Calu3 (cell line): Measurements from ENCODE around the gene MAD1L1. TPM values are rescaled to one million over a fixed set of nuclear protein-coding genes. Genes with fewer than 3 reads are reported as not detected.

ENCODE experiments used
- BruUV-seq: library from RNA; stranded (reverse); fragments of 400-500 nt; replicated peaks from 2 replicates; lab custom pipeline; 2021; lab: Mats Ljungman, UMichigan
- CTCF ChIA-PET: fragments of 300-600 bp; sonication (Branson Sonifier 250); formaldehyde crosslinking; loops from one replicate; lab custom pipeline; 2022; ENCODE audit warnings: antibody characterized with exemption; lab: Charles Lee
- DNase-seq: peaks from one replicate; pipeline ENCODE4 v3.0.0; 2022
- H3K27ac Mint-ChIP-seq: one replicate; pipeline ENCODE4 v1.8.0; 2022; ENCODE audit warnings: mixed read lengths; ENCODE audit not compliant: unreplicated experiment
- H3K27me3 Mint-ChIP-seq: one replicate; pipeline ENCODE4 v1.8.0; 2022; ENCODE audit warnings: mixed read lengths; ENCODE audit not compliant: unreplicated experiment
- H3K36me3 Mint-ChIP-seq: one replicate; pipeline ENCODE4 v1.8.0; 2022; ENCODE audit warnings: mild to moderate bottlenecking, moderate library complexity, mixed read lengths; ENCODE audit not compliant: insufficient read depth, unreplicated experiment
- H3K4me1 Mint-ChIP-seq: one replicate; pipeline ENCODE4 v1.8.0; 2022; ENCODE audit warnings: mild to moderate bottlenecking, low read depth, mixed read lengths; ENCODE audit not compliant: unreplicated experiment
- H3K4me3 Mint-ChIP-seq: one replicate; pipeline ENCODE4 v1.8.0; 2022; ENCODE audit warnings: mild to moderate bottlenecking, low read depth, moderate library complexity, mixed read lengths; ENCODE audit not compliant: unreplicated experiment
- H3K9me3 Mint-ChIP-seq: one replicate; pipeline ENCODE4 v1.8.0; 2022; ENCODE audit warnings: low read depth, mixed read lengths; ENCODE audit not compliant: unreplicated experiment
- intact Hi-C: fragments of 100-400 bp; cut with micrococcal nuclease; formaldehyde crosslinking; loops from one replicate; pipeline ENCODE4 v1.10.0; 2022; ENCODE audit not compliant: unreplicated experiment
- total RNA-seq: library from RNA; stranded (reverse); gene quantifications from 2 replicates; pipeline ENCODE4 v1.2.3, GENCODE V29; 2022
- TF ChIP-seq, protein P1 (sequence below): fragments of 200-600 bp; IDR thresholded peaks from one replicate; pipeline ENCODE4 v1.8.0; 2022; ENCODE audit warnings: antibody characterized with exemption; ENCODE audit not compliant: unreplicated experiment

MAD1L1 gene
- total RNA-seq, 1 experiment from 2014 or later, result 86.0 TPM

GRCh38 chr7:1850111-1850975 lies 382.4 kb downstream of the MAD1L1 start:
- Mint-ChIP-seq H3K4me3 (no peak overlapping the region), H3K27me3 (no peaks in the 10 kb centered on the region), H3K9me3 (no peaks in the 10 kb centered on the region), H3K36me3 (peaks cover 17% of the 10 kb centered on the region), H3K27ac (no peak overlapping the region), H3K4me1 (no peaks in the 10 kb centered on the region)
- DNase-seq, result no peak
- CTCF ChIA-PET, result interaction anchor here (0.7 to 1.4 kb wide), 2 partner anchors 33 to 280 kb away, joined by 3 read pairs; no protein-coding TSS in a partner anchor
- BruUV-seq, result no TSS peak
- TF ChIP-seq, protein P1, sequence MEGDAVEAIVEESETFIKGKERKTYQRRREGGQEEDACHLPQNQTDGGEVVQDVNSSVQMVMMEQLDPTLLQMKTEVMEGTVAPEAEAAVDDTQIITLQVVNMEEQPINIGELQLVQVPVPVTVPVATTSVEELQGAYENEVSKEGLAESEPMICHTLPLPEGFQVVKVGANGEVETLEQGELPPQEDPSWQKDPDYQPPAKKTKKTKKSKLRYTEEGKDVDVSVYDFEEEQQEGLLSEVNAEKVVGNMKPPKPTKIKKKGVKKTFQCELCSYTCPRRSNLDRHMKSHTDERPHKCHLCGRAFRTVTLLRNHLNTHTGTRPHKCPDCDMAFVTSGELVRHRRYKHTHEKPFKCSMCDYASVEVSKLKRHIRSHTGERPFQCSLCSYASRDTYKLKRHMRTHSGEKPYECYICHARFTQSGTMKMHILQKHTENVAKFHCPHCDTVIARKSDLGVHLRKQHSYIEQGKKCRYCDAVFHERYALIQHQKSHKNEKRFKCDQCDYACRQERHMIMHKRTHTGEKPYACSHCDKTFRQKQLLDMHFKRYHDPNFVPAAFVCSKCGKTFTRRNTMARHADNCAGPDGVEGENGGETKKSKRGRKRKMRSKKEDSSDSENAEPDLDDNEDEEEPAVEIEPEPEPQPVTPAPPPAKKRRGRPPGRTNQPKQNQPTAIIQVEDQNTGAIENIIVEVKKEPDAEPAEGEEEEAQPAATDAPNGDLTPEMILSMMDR, result no peak
- intact Hi-C loops, result no loop called here

DNA sequence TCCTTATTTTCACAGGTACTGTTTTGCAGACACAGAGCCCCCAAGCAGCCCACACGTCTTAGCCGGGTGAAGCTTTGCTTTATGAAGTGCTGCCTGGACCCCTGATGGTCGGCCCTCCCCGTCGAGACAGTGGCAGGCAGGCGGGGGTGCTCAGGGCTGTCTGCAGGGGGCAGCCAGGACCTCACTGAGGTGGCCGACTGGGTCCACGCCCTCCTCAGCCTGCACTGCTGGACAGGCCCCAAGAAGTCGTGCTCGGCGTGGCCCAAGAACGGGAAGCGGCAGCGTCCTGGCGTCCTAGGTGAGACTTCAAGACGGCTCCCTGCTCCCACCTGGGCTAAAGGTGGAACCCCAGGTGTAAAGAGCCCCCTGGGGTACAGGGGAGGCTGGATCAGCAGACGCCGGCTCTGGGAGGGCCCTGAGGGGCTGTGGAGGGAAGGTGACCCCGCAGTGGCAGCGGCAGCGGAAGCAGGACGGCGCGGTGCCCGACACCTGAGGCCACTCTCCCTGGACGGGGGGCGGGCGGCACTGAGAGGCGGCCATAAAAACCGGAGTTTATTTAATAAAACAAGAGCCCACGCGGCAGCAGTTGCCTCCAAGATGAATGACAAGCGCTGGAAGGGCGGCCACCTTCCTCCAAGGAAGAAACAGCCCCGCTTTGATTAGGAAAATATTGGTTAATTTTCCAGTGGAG lies 383.2 kb downstream of the MAD1L1 start:
- intact Hi-C loops, result no loop called here
- DNase-seq, result no peak
- no TSS peak for BruUV-seq
- no peaks in the 10 kb centered on the region for H3K9me3 Mint-ChIP-seq
- H3K27me3 Mint-ChIP-seq, result no peaks in the 10 kb centered on the region
- TF ChIP-seq, protein P1, result no peak
- CTCF ChIA-PET, result interaction anchor here (0.7 kb wide), 1 partner anchor 279 kb away, joined by 3 read pairs; no protein-coding TSS in a partner anchor
- H3K4me1 Mint-ChIP-seq, result no peaks in the 10 kb centered on the region
- H3K4me3 Mint-ChIP-seq, result no peak overlapping the region
- H3K36me3 Mint-ChIP-seq, result peaks cover 9% of the 10 kb centered on the region
- H3K27ac Mint-ChIP-seq, result no peak overlapping the region

DNA sequence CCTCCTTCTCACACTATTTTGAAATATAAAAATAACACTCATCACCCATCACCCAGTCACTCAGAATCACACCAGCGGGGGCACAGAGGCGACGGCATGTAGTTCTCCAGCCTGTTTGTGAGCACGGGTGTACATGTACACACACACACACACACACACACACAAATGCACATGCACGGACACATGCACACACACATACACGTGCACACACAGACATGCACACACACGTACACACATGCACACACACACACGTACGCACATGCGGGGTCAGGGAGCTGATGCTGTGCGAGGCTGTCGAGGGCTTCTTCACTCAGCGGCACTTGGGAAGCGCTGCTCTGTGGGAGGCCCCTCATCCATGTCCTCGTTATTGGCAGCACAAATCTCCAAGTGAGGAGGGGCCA lies 383.8 kb downstream of the MAD1L1 start:
- Mint-ChIP-seq H3K4me1 (no peaks in the 10 kb centered on the region), H3K27me3 (no peaks in the 10 kb centered on the region), H3K4me3 (no peak overlapping the region), H3K36me3 (peaks cover 6% of the 10 kb centered on the region), H3K27ac (no peak overlapping the region), H3K9me3 (no peaks in the 10 kb centered on the region)
- DNase-seq, result no peak
- TF ChIP-seq, protein P1, result no peak
- CTCF ChIA-PET, result no interaction called here
- no TSS peak for BruUV-seq
- intact Hi-C loops, result no loop called here

DNA sequence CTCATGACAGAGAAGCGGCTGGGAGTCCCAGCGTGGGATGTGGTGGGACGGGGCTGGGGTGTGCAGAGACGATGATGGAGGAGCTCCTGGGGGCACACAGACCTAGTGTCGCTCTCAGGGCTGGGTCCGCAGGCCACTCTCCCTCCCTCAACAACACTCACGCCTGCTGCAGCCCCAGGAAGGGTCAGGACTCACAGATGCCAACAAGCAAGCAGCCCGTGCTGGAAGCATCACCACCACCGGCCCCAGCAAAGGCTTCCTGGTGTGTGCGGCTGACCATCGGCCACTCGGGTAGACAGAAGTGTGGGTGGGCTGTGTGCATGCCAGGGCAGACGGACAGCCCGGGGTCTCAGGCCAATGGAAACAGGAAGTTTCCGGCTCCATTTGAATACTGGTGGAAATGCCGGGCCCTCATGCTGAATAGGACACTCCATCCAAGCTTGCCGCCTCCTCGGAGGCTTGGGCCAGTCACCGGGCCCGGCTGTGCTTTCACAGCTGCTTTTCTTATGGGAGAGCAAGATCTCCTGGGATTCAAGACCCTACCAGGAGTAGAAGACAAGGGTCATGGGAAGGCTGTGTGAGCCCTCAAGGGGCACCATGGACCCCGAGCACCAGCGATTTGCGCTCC lies 384.6 kb downstream of the MAD1L1 start:
- TF ChIP-seq, protein P1, result no peak
- Mint-ChIP-seq H3K27me3 (no peaks in the 10 kb centered on the region), H3K27ac (no peak overlapping the region), H3K36me3 (peaks cover 6% of the 10 kb centered on the region), H3K9me3 (no peaks in the 10 kb centered on the region), H3K4me3 (no peak overlapping the region), H3K4me1 (no peaks in the 10 kb centered on the region)
- CTCF ChIA-PET, result interaction anchor here (0.5 to 0.6 kb wide), 2 partner anchors 190 to 812 kb away, joined by 3 to 4 read pairs; no protein-coding TSS in a partner anchor
- no TSS peak for BruUV-seq
- intact Hi-C loops, result no loop called here
- no peak for DNase-seq
